Skeletal muscle cell (primary cell): ENCODE data around the gene NOXO1.
A peak's percentile ranks its signal among the peaks of the same experiment; 100 is the strongest.

ENCODE experiments used
- DNase-seq: peaks from one replicate; pipeline ENCODE4 v3.0.0-alpha.2; 2010; ENCODE audit warnings: low read depth
- H3K4me3 ChIP-seq: 2 replicates; pipeline ENCODE4 v1.5.1; 2011; ENCODE audit warnings: low read depth, mild to moderate bottlenecking, control low read depth, low read length, moderate library complexity

NOXO1 gene

DNA sequence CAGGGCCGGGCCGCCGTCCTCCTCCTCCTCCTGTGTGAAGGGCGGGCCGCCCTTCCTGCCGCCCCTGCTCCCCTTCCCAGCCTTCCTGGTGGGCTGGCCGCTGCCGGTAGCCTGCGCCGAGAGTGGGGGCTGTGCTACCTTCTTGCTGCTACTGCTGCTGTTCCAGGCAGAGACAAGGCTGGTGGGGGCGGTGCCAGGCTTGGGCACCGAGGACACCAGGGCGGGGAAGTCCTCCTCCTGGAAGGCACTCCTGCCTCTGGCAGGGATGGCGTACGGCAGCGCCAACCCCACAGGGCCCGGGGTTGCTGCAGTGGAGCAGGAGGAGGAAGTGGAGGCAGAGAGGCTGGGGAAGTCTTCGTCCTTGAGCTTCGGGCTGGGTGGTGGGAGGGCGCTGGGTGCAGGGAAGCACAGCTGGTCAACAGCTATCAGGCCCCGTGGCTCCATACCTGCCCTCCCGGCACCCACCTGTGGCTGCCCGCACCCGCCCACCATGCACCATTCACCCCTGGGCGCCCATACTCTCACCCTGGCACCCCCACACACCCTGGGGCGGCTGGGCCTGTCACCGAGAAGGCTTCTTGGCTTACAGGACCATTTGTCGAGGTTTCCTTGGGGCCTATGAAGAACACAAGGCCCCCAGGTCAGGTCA, 18.7 kb upstream of the NOXO1 start:
- no peak for DNase-seq
- H3K4me3 ChIP-seq = no peak overlapping the region

- H3K4me3 ChIP-seq = no peak overlapping the region
- DNase-seq = no peak
Measured at GRCh38 chr16:1998852-1999801, 17.9 kb upstream of the NOXO1 start.

DNA sequence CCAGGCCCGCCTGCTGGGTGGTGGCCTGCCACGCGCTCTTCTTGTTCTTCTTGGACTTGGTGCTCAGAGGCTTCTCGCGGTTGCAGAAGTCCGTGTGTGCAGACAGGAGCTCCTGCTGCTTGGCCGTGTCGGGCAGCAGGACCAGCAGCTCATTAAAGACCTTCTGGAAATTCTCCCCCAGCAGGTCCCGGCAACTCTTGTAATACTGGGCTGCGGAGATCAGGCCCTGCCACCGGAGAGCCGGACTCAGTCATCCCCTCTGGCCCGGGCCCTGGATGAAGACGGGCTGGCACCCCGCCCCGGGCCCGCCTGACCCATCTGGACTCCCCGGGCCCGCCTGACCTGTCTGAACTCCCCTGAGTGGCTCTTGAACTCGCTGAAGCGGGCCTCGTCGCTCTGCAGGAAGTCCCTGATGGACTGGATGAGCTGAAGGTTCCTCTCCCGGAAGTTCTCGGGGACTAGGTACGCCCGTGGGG, 17.1 kb upstream of the NOXO1 start:
- DNase-seq = no peak
- H3K4me3 ChIP-seq = no peak overlapping the region

DNA sequence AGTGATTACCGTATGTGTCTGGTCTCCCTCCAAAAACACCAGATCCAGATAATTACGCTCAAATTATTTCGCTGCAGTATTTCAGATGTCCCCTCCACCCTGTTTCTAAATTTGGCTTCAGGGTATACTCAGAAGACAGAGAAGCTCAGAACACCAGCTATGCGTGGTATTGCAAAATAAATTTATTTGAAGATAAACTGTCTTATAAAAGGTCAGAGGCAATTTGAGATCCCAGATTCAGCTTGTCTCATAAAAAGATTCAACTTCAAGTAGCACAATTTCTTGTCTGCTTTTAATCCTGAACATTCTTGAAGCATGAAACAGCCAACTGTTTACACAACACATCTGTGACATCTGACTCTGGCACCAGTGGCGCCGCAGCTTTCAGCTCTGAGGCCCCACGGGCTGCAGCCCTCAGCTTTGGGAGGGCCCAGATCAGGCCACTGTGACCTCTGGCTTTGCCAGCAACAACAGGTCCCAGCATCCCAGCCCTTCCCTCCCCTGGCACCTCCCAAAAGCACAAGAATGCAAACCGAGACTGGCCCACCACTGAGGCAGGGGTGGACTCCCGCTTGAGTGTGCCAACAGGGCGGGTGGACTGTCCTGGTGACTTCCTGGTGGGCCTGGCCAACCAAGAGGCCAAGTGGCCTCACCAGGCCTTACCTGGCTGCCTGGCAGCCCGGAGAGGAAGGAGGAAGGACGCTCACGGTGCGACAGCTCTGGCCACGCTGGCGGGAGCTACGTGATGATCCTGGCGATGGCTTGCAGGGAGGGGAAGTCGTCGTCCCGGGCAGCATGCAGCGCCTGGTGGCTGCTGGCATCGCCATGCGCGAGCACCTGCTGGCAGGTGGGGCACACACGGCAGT, 16.5 kb upstream of the NOXO1 start:
- no peak overlapping the region for H3K4me3 ChIP-seq
- no peak for DNase-seq

GRCh38 chr16:1993731-1994131, 12.5 kb upstream of the NOXO1 start:
- no peak for DNase-seq
- no peak overlapping the region for H3K4me3 ChIP-seq

- no peak for DNase-seq
- H3K4me3 ChIP-seq = peak overlapping the region; percentile 34
Measured at GRCh38 chr16:1992704-1993317, 11.5 kb upstream of the NOXO1 start.

DNA sequence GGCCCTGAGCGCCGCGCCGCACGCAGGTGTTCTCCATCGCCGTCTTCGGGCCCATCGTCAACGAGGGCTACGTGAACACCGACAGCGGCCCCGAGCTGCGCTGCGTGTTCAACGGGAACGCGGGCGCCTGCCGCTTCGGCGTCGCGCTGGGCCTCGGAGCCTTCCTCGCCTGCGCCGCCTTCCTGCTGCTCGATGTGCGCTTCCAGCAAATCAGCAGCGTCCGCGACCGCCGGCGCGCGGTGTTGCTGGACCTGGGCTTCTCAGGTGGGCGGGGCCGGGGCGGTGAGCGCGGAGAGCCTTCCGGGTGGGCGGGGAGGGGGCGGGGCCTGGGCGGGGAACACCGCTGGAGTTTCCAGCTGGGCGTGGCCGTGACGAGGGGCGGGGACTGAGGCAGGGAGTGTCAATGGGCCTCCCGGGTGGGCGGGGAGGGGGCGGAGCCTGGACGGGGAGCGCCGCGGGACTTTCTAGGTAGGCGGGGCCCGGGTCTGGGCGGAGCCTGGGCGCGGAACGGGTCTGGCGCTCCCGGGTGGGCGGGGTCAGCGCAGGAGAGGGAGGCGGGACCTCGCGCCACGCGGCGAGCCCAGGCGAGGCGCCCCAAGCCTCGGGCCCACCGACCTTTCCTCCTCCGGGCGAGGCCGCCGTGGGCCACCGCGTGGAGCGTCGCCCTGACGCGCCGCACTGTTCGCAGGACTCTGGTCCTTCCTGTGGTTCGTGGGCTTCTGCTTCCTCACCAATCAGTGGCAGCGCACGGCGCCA, 10.9 kb upstream of the NOXO1 start:
- peak overlapping the region; percentile 34 for H3K4me3 ChIP-seq
- DNase-seq = peak; percentile 64

- H3K4me3 ChIP-seq = peak overlapping the region; percentile 34
- DNase-seq = no peak
Measured at GRCh38 chr16:1991588-1991947, 10.3 kb upstream of the NOXO1 start.

GRCh38 chr16:1991135-1991551, 9.9 kb upstream of the NOXO1 start:
- H3K4me3 ChIP-seq = no peak overlapping the region
- DNase-seq = no peak

- peak overlapping the region; percentile 18 for H3K4me3 ChIP-seq
- DNase-seq = no peak
Measured at GRCh38 chr16:1990351-1991134, 9.3 kb upstream of the NOXO1 start.

- DNase-seq = no peak
- peak overlapping the region; percentile 18 for H3K4me3 ChIP-seq
Measured at GRCh38 chr16:1990101-1990350, 8.8 kb upstream of the NOXO1 start.

GRCh38 chr16:1989209-1990100, 8.2 kb upstream of the NOXO1 start, which contains the start of gene SYNGR3:
Gene SYNGR3, plus strand, starts transcription at chr16:1989970. Its CDS starts 133 bp downstream, at chr16:1990103.
- DNase-seq = no peak

DNA sequence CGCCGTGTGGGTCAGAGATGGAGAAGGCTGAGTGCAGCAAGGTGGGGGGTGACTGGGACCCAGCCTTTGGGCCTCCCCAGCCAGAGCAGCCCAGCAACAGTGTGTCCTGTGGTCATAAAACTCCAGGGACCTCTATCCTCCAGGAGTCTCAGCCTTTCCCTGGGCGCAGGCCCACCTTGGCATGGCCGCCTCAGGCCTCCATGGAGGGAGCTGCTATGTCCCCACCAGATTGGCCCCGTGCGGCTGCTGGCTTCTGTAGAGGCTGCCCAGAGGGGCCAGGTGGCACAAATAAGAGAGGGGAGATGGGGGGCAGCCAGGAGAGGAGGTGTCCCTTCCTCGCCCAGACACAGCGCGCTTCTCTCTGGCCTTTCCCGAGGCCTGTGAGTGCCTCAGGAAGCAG, 5.9 kb upstream of the NOXO1 start:
- no peak for DNase-seq
- H3K4me3 ChIP-seq = no peak overlapping the region

More at GRCh38 chr16:1989209-1990100, 8.2 kb upstream of the NOXO1 start, which contains the start of gene SYNGR3:
- H3K4me3 ChIP-seq = peak within 1 kb of the TSS; percentile 18

DNA sequence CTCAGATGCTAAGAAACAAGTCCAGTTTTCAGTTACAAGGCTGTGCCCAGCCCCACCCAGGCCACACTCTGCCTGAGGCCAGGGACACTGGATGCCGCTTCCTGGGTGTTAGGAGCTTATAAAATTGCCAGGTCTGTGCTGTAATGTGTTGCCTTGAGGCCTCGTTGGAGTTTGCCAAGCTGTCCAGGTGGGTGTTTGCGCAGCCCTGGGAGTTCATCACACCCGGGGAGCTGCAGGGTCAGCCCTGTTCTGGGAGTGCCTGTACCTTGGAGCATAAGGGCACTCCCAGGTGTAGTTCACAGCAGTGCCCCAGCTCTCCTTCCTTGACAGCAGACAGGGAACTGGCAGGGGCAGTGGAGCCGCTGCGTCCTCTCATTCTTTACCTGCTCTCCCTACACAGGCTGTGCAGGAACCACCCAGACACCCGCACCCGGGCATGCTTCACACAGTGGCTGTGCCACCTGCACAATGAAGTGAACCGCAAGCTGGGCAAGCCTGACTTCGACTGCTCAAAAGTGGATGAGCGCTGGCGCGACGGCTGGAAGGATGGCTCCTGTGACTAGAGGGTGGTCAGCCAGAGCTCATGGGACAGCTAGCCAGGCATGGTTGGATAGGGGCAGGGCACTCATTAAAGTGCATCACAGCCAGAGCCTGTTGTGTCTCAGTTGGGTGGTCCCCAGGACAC, 4.3 kb upstream of the NOXO1 start:
- no peak for DNase-seq
- H3K4me3 ChIP-seq = peak overlapping the region; percentile 71

- no peak for DNase-seq
- H3K4me3 ChIP-seq = peak overlapping the region; percentile 71
Measured at GRCh38 chr16:1984347-1985225, 3.3 kb upstream of the NOXO1 start.
